Activated CD4-positive, alpha-beta T cell treated with anti-CD3 and anti-CD28 coated beads for 36 hours (primary cell): ENCODE measurements around the gene UBC. TPM values are rescaled to one million over a fixed set of nuclear protein-coding genes. Genes with fewer than 3 reads are reported as not detected.

Source experiments
- ATAC-seq: fragments of 200-7000 bp; cut with Tn5 transposase; one replicate; pipeline ENCODE4 v1.10.0; 2021; ENCODE audit warnings: mild to moderate bottlenecking, moderate library complexity
- CTCF ChIA-PET: fragments of 350-600 bp; sonication (Branson Sonifier 250); formaldehyde crosslinking; loops from one replicate; lab custom pipeline; 2021; ENCODE audit warnings: antibody characterized with exemption; lab: Charles Lee
- POLR2A ChIA-PET: fragments of 350-600 bp; sonication (Branson Sonifier 250); formaldehyde crosslinking; loops from one replicate; lab custom pipeline; 2021; ENCODE audit warnings: antibody characterized with exemption, inconsistent platforms; lab: Charles Lee
- DNase-seq: peaks from one replicate; pipeline ENCODE4 v3.0.0-alpha.2; 2020
- H3K27ac Mint-ChIP-seq: one replicate; pipeline ENCODE4 v1.8.0; 2021; ENCODE audit warnings: mixed read lengths
- H3K27me3 Mint-ChIP-seq: one replicate; pipeline ENCODE4 v1.8.0; 2021; ENCODE audit warnings: mixed read lengths
- H3K36me3 Mint-ChIP-seq: one replicate; pipeline ENCODE4 v1.8.0; 2021; ENCODE audit warnings: low read depth, mixed read lengths
- H3K4me1 Mint-ChIP-seq: one replicate; pipeline ENCODE4 v1.8.0; 2021; ENCODE audit warnings: mixed read lengths
- H3K4me3 Mint-ChIP-seq: one replicate; pipeline ENCODE4 v1.8.0; 2021; ENCODE audit warnings: mild to moderate bottlenecking, moderate library complexity, mixed read lengths
- H3K9me3 Mint-ChIP-seq: one replicate; pipeline ENCODE4 v1.8.0; 2021; ENCODE audit warnings: low read depth, mixed read lengths
- intact Hi-C, 2 experiments: fragments of 100-400 bp; cut with DNase I in 1 of 2; cut with micrococcal nuclease in 1 of 2; formaldehyde crosslinking; loops; one replicate each; pipeline versions ENCODE4 v1.14.2 to v1.15.1; 2022 to 2024; cut with DNase I, micrococcal nuclease
- microRNA-seq: library from miRNA; unstranded; fragments of <30 nt; microRNA quantifications from one replicate; pipeline ENCODE4 v1.2.0, GENCODE V29; 2021; ENCODE audit warnings: borderline replicate concordance
- total RNA-seq, 2 experiments: library from RNA; stranded (reverse); gene quantifications; one replicate each; pipeline ENCODE4 v1.2.3, GENCODE V29; 2021

UBC gene
- total RNA-seq, 2 experiments from 2014 or later, result 809 to 936 TPM

DNA sequence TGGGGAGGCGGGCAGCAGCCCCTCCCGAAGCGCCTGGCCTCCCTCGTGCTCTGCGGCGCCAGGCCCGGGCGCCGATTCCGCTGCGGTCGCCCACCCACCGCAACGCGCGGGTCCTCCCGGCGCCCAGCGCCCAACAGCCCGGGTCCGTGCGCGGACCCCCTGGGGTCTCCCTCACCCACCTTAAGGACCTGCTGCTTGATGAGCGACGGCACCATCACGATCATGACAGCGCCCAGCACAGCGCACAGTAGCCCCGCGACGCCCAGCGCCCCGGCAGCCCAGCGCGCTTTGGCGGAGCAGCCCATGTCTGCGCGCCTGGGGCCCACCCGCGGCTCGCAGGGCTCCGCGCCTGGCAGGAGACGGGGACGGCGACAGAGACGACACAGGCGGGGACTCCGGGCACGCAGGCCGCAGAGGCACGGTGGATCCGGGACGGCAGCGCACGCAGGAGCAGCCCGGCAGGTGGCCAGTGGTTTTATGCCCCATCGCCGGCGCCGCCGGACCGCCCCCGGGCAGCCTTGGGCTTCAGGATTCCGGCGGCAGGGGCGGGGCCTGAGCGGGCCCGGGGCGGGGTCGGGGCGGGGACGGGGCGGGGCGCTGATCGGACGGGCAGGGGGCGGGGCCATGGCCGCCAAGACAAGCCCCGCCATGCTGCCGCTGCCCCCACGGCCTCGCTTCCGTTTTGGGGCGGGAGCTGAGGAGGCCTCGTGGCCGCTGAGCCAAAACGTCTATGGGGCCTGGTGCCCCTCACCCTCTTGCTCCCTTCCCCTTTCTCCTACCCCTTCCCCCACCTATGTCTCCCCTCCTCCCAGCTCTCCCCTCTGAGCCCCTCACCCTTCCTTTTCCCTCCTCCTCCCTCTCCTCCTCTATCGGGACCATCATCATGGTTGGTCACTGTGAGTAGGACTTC is 50.8 kb downstream of the UBC start, which contains the start of gene SCARB1:
TSS of gene SCARB1 (minus strand) at position 449 of the 910 bp plus-strand sequence. CDS start at position 305, 144 bp downstream.
- ATAC-seq (peak; percentile 91), DNase-seq (peak; percentile 91)
- Mint-ChIP-seq H3K4me3 (peak within 1 kb of the TSS; percentile 76), H3K27ac (peak within 1 kb of the TSS; percentile 89), H3K27me3 (peaks cover 3% of the 10 kb centered on the region), H3K36me3 (no peaks in the 10 kb centered on the region), H3K4me1 (peaks cover 21% of the 10 kb centered on the region), H3K9me3 (no peaks in the 10 kb centered on the region)
- CTCF ChIA-PET, result no interaction called here
- POLR2A ChIA-PET, result no interaction called here
- intact Hi-C loops, result loop anchor here (1.0 to 5.0 kb wide), 9 partner anchors 35 to 296 kb away; partner anchors contain the start of genes BRI3BP (in 1 of the 2), DHX37 (in 1 of the 2) and NCOR2 (in 1 of the 2)

GRCh38 chr12:124862768-124863415 is 51.6 kb downstream of the UBC start:
- H3K27me3 Mint-ChIP-seq, result no peaks in the 10 kb centered on the region
- no peaks in the 10 kb centered on the region for H3K9me3 Mint-ChIP-seq
- DNase-seq, result peak; percentile 52
- intact Hi-C loops, result loop anchor here (1.0 to 5.0 kb wide), 7 partner anchors 36 to 296 kb away; partner anchors contain the start of gene NCOR2 (in 1 of the 2)
- peak; percentile 24 for ATAC-seq
- H3K4me1 Mint-ChIP-seq, result peaks cover 21% of the 10 kb centered on the region
- CTCF ChIA-PET, result interaction anchor here (1.0 to 1.1 kb wide), 3 partner anchors 9 to 43 kb away, joined by 3 read pairs; no protein-coding TSS in a partner anchor
- H3K27ac Mint-ChIP-seq, result no peak overlapping the region
- POLR2A ChIA-PET, result no interaction called here
- peak overlapping the region; percentile 76 for H3K4me3 Mint-ChIP-seq
- no peaks in the 10 kb centered on the region for H3K36me3 Mint-ChIP-seq

DNA sequence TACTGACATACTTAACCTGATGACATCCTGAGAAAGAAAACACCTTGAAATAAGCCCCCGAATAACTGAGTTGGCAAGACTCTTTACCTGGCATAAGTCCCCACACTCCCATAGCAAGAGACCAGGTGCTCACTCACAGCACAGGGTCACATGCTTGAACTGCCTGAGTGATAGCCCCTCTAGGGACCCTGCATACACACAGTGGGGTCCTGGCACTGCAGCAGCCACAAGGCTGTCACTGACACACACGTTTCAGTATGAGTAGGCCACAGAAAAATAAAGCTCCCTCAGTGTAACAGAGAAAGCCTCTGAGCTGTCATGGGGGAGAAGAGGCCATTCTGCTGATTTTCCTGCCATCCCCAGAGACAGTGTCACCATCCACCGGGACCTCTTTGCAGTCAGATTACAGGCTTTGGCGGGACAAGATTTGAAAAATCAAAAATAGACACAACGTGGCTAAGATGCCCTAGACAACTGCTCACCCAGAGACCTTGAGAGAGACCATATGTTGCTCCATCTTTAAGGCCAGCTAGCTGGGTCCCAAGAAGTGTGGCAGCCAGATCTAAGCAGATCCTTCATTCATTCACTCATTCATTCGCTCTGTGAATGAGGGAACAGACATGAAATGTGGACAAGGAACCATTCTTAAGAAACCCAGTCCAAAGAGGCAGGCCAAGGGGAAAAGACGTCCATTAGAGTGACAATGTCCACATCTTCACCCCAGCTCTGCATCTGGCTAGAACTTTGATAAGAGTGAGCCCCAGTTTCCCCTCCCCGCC is 52.4 kb downstream of the UBC start:
- H3K9me3 Mint-ChIP-seq, result no peaks in the 10 kb centered on the region
- ChIA-PET CTCF (interaction anchor here (1.0 to 1.1 kb wide), 3 partner anchors 10 to 44 kb away, joined by 3 read pairs; no protein-coding TSS in a partner anchor), POLR2A (interaction anchor here (0.9 kb wide), 1 partner anchor 9 kb away, joined by 3 read pairs; no protein-coding TSS in a partner anchor)
- peak; percentile 17 for ATAC-seq
- H3K4me3 Mint-ChIP-seq, result peak overlapping the region; percentile 76
- H3K36me3 Mint-ChIP-seq, result no peaks in the 10 kb centered on the region
- no peak overlapping the region for H3K27ac Mint-ChIP-seq
- intact Hi-C loops, result loop anchor here (2.0 to 5.0 kb wide), 4 partner anchors 37 to 295 kb away; partner anchors contain the start of gene NCOR2 (in 1 of the 2)
- DNase-seq, result no peak
- H3K27me3 Mint-ChIP-seq, result no peaks in the 10 kb centered on the region
- H3K4me1 Mint-ChIP-seq, result peaks cover 21% of the 10 kb centered on the region

Small RNA genes within 50 kb of the gene (microRNA-seq; reads per million reads assigned to microRNA genes)
- not detected for gene MIR5188

Other genes with a start within 250 kb of the UBC start
- 10 to 100 TPM; 22.9 to 24.1 TPM for gene SCARB1, start 50.8 kb downstream of the UBC start, total RNA-seq
- 10 to 100 TPM; 28.8 to 32.4 TPM for gene DHX37, start 74.5 kb upstream of the UBC start, total RNA-seq
- 10 to 100 TPM; 18.6 to 26.2 TPM for gene BRI3BP, start 79.0 kb upstream of the UBC start, total RNA-seq
- 10 to 100 TPM; 13.9 to 16.6 TPM for gene AACS, start 150.8 kb upstream of the UBC start, total RNA-seq